NCI-H82 treated with DMSO at 0.1 percent for 48 hours (cell line): Measurements from ENCODE around the gene PPM1L.

Source experiments
- DNase-seq: peaks from one replicate; lab custom pipeline; 2025; ENCODE audit not compliant: unreplicated experiment; lab: John Stamatoyannopoulos, UW

The PPM1L gene

DNA sequence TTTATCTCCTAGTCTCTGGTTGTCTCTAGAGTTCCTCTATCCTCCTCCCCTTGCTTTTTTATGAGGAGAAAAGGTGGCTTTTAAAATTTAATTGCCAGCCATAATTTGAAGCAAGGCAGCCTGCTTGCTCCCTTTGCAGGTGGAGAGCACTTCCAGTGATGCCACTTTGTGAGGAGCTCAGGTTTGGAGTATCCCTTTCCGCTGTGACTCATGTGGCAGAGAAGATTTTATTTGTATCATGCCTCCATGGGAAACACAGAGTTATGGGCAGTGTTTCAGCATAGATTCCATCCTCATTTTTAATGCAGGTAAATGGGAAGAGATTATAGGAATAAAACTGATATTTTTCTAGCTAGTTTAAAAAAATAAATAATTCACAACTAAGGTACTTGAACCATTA lies 7.0 kb downstream of the PPM1L start:
- no peak for DNase-seq

DNA sequence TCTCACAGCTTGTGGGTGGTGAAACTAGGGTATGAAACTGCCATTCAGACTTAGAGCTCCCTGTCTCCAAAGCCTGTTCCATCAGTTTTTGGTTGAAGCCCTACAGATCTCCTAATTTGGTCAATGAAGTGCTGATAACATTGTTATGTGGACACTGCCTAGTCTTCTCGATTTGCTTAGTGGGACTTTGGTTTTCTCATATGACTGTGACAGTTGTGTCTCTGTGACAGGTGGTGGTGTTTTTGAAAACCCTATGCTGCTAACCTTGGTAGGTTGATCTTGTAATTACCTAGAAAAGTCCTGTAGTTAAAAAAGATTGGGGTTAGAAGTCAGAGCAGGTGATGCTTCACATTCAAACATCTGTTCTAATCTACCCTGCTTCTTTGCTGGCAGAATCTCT lies 9.2 kb downstream of the PPM1L start:
- no peak for DNase-seq

DNA sequence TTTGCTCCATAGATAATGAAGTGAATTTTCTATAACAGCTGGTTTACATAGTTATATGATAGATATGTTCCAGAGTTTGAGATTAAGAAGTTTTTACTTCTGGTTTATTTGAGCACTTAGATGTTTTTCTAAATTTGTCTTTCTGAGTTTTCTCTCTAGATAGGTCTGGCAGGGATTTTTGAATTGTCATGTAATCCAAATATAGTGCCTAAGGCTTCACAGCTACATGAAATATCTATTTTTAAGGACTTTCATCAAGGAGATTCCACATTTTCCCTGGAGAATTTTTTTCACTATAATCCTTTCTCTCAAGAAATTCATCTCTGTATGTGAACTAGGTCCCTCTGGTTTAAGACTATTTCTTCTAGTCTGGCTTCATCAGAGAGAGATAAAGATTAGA lies 12.0 kb downstream of the PPM1L start:
- DNase-seq = no peak

DNA sequence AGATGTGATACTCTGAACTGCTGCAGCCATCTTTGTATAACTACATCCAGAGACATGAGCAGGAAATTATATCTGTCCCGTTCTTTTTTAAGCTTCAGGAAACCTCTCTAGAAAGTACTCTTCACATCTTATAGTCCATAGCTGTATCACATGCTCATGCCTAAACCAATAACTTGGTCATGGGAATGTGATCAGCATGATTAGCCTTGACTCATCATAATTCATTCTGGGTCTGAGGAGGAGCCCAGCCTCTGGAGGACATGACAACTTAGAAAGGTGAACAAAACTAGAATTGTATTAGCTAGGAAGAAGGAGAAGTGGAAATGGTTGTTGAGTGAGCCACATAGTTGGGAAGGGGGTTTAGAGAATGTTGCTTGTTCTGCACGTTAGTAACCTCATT lies 12.9 kb downstream of the PPM1L start:
- DNase-seq = no peak

DNA sequence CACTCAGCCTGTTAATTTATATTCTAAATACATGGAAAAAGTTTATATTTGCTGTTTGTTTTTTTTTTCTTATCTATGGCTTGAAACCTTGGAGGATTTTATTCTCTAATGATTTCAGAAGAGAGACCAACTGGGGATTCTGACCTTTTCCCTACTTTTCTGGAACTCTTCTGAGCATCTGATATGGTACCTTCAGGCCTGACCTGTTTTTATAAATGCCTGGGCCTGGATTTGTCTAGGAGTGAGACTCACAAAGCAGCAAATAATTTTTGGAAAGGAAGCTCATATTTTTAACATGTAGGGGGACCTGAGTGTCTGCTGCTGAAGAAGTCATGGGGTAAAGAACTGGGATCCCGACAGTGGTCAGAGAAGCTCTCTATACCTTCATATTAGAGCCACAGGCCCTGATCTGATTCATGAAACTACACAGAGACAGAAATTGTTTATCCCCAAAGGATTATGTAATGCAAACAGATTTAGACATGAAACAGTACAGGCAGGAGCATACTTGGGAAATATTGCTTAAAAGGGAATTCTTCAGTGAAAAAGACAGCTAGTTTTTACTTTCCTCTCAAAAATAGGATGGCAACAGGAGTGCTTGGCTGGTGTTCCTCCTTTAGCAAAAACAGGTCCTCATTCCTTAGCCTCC lies 15.9 kb downstream of the PPM1L start:
- DNase-seq = no peak

DNA sequence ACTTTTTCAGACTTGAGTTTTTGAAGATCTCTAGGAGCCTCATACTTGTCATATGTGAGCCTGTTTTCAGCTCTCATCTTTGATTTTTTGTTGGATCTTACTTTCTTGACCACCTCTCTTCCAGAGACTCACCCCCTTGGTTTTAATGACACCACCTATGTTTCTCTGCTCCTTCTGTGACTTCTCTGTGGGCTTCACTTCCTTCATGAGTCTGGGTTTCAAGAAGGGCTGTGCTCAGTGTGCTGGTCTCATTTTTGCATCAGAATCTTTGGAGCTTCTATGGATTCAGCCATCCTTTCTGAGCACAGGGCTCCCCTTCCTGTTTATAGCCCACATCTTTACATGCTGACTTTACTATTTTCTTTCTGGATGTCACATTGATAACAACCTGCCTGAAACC lies 17.7 kb downstream of the PPM1L start:
- DNase-seq = no peak

DNA sequence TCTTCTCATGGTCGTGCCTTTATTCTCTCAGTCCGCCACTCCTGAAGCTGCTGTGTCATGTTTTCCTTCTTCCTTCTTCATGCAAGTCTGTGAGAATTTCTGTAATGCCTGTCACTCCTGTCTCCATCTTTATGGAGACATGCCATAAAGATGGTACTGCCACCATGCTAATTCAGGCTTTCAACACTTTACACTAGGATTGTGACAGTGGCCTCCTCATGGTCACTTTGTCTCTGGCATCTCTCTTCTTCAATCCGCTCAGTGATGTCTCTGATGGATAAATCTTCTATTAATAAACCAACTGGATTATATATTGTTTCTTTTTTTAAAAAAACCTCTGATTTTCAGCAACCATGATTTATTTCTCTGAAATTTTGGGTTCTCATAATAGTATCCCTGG lies 18.1 kb downstream of the PPM1L start:
- DNase-seq = no peak

DNA sequence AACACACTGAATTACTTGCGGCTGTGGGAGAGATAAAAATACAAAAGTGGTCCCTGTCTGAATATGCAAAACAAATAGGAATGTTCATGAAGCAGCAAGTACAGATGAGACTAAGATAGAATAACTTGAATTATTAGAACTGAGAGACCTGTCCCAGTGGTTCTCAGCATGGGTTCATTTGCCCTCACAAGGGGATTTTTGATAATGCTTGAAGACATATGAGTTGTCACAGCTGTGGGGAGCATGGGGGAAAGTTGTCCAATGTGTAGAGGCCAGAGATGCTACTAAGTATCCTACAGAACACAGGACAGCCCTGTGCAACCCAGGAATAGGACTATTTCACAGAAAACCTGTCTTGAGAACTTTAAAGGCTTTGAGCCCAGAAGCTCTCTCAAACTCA lies 22.4 kb downstream of the PPM1L start:
- DNase-seq = no peak

DNA sequence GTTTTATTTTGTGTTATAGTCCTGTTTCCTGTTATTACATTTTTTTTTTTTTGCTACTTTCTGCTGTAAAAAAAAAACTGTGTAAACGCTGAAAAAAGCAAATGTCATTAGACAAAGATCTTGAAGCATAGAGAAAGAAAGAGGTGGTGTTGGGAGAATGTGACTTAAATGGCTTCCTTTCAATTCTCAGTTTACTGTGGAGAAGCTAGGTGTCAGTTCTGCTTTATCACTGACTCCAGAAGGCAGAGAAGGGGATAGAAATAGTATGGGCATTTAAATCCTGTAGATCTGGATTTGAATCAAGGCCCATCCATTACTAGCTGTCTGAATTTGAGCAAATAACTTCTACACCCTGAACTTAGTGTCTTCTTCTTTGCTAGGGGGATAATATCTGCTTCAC lies 23.0 kb downstream of the PPM1L start:
- DNase-seq = no peak

DNA sequence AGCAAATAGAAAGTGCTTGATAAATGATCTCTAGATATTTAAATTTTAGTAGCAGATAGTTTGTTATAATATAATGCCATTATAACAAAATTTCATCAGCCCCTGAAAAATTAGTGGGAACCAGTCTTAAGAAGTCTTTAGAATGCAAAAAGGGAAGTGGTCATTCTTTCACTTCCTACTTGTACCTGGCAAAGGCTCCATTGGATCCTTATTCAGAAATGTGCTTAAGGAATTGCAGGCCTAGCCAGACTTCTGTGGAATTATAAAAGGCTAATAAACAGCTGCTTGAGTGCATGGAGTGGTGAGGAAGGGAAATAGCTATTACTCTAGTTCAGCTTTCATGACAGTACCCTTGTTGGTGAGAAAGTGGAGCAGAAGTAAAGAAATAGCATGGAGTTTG lies 24.2 kb downstream of the PPM1L start:
- DNase-seq = no peak

DNA sequence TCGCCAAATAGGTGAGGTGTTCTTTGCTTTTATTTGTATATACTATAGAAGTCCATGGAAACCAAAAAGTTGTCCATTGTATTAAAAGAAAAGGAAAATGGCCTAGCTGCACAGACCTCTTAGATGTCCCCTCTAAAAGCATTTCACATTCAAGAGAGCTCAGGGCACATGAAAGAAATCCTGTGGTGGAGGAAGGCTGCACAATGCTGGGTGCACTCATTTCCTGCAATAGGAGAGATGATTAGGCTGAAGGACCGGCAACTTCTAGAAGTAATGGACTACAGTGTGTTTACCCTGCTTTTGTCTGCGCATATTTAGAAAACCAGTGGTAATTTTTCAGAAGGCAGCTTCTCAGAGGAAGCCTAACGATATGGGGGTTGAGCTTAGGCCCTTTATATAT lies 25.4 kb downstream of the PPM1L start:
- no peak for DNase-seq

DNA sequence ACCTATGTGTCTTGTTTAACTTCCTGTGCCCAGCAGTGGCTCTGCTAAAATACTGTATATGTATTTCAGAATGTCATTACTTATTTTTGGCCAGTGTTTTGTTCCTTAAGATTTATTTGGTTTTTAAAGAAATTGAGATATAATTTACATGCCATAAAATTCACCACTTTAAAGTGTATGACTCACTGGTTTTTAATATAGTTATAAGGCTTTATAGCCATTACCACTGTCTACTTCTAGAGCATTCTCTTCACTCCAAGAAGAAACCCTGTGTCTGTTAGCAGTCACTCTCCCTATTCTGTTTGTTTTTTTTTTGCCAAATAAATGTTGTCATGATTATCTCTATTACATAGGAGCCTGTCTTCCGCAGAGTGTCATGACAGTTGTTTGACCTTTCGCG lies 25.8 kb downstream of the PPM1L start:
- DNase-seq = no peak

DNA sequence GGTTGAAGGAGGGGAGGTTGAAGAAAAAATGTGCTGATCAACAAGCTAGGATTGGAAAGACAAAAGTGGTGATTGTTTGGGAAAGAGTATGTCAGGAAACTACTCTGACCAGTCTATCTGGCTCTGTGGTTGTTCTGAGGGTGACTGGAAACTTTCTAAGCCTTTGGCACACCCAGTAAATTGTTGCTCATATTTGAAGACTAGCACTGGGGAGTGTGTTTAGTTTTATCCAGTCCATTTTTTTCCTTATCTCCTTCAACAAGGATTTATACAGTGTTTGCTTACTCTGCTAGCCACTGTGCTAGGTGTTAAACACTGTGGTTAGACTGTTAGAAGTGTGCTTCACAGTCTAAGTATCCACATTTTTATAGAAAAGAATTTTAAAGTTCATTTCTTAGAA lies 28.8 kb downstream of the PPM1L start:
- no peak for DNase-seq

DNA sequence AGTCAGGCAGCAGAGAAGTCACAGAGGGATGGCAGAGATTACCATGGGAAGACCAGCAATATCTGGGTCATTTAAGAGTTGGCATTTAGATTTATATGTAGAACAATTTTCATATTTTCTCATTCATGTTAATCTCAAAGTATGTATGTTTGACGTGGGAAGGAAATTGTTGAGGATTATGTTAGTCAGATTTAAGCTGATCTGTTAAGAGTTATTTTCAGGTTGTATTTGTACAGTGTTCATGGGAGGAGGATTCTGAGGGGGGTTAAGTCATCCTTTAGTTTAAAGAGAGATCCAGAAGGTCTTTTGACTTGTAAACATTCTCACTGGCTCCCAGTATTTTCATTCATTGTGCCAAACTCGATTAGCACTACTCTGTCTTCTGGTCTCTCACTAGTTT lies 34.7 kb downstream of the PPM1L start:
- DNase-seq = no peak

DNA sequence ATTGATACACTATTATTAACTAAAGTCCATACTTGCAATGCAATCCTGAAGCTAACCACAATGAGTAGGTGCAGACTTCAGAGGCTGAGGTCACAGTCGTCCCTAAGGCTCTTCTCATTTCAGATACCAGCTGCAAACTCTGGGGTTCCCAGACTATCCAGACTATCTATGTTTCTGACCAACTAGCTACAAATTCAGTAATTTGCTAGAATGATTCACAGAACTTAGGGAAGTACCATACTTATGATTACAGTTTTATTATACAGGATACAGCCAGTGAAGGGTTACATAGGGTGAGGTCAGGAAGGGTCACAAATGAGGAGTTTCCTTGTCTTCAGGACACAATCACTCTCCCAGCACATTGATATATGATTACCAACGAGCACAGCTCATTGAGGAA lies 36.5 kb downstream of the PPM1L start:
- DNase-seq = no peak

DNA sequence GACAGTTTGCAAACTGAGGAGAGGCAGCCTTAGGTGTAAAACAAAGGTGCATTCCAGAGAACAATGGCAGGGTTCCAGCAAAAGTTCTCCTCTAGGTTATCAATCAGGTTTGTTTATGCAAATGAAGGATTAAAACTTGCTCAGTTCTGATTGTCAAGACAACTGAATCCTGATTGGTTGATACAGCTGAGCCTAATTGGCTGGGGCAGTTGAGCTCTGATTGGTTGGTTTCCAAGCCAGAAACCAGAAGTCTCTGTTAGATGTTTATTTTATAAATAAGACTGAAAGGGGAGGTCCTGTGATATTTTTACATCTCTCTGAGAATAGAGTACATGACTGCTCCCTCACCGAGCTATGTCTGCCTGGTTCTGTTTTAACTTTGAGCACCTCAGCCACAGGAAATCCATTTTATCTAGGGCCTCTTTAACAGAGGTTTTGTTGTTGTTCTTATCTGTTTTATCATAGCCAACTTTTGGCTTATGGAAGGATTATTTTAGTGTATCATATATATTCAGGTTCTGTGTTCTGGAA lies 37.8 kb downstream of the PPM1L start:
- no peak for DNase-seq

DNA sequence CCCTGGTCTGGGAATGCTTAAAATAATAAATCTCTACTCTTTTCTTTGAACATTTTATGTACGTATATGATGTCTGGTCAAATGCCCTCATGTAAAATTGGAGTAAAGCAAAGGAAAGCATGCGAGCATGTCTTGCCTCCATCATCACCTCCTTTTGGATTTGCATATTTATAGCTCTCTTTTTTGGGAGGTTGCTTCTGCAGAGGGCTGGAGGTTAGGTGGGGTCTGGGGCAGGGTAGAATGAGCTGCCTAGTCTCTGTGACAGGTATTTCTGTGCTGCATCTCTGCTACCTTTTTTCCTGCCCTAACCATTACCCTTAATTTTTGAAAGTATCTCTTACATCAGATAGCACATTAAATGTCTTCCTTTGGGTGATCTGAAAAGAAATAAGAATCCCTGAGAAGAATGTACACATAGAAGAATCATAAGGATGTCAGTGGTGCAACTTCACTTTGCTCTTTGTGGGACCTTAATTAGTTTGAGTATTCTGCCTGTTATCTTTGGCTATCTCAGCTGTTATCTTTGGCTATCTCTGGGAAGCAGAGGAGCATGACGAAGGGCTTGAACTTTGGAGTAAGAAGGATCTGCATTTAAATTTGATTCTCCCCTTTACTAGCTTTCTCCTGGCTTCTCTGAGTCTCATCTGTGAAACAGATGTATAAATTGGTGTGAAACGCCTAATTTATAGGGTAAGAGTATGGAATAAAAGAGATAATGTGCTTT lies 40.2 kb downstream of the PPM1L start:
- no peak for DNase-seq

DNA sequence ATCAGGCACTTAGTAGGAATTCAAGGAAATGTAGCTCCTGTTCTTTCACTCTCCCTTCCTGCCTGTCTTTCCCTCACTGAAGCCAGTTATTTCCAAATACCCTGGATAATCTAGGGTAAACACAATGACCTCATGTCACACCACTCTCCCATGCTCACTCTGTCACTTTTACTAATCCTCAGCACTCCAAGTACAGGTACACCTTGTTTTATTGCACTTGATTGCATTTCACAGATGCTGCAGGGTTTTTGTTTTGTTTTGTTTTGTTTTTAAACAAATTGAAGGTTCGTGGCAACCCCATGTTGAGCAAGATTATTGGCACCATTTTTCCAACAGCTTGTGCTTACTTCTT lies 40.8 kb downstream of the PPM1L start:
- peak; percentile 85 for DNase-seq

DNA sequence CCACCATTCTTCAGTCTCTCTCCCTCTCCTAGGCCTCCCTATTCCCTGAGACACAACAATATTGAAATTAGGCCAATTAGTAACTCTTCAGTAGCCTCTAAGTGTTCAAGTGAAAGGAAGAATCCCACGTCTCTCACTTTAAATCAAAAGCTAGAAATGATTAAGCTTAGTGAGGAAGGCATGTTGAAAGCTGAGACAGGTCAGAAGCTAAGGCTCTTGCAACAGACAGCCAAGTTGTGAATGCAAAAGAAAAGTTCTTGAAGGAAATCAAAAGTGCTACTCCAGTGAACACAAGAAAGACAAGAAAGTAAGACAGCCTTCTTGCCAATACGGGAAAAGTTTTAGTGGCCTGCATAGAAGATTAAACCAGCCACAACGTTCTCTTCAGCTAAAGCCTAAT lies 41.3 kb downstream of the PPM1L start:
- DNase-seq = no peak

DNA sequence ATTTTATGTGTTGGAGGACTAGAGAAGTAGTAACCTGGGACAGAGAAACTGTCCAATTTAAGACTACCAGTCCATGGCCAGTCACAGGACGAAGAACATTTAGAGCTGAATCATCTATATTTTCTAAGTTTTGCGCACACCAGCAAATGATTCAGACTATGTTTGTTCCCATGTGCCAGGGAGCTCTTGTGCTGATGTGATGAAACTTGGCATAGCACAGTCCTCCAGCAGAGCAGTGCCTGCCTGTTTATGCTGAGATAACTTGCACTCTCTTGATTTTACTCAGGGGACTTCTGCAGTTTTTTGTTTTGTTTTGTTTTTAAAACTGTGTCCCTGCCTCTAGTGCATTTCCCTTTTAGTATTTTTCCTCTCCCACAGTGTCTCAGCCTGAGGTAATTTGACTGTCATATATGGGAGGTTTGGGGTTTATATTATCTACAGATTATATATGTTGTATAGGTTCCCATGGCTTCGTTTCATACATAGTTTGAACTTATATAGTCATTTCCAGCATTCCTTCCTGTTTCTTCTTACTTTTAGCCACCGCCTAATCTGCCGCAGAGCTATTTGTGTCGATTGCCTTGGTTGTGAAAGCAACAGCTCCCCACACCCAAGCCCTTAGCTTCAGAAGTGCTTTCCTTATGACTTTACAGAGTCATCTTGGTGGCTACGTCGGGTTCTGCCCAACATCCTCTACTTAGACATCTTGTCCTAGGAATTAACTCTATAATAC lies 45.5 kb downstream of the PPM1L start:
- no peak for DNase-seq

DNA sequence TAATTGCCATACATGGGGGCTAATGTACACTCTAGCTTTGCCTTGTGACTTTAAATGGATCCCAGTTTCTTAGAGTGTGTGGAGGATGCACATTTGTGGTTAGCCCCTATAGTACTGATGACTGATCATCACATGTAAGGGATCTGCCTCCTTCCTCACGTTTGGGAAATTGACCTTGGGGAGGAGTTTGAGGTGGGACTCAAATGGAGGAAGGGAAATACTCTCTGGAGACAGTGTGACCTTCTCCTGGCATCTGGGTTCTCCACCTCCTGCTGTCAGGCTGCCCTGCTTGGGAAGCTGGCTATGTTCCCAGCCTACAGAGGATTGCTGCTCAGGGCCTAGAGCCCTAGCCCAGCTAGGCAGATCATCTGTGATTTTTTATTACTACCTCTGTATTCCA lies 48.7 kb downstream of the PPM1L start:
- no peak for DNase-seq

DNA sequence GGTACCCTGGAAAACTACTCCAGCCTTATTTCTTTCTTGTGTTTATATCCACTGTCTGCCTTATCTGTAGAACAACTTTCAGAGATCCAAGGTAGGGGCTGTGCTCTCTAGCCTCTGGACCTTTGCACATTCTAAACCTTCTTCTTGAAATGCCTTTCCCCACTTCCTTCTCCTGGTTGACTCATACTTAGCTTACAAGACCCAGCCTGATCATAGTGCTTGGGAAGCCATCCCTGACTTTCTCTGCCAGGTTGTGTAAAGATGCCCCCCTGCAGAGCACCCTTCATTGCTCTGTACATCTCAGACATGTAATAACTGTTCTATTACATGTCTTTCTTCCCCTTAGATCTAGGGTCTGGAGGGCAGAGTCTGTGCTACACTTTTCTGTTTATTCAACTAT lies 50.1 kb downstream of the PPM1L start:
- no peak for DNase-seq
